ENCODE data around the gene AFAP1.

- no peak for TF ChIP-seq CTCF (IDR thresholded peaks at IDR 0.05)
- no peak for TF ChIP-seq EZH2 (IDR thresholded peaks at IDR 0.05; ENCODE audit: borderline replicate concordance, insufficient read depth, low read depth, low read length, poor library complexity, severe bottlenecking)
Measured at GRCh38 chr4:7865533-7865932, 74.1 kb downstream of the AFAP1 start.

Measured in B cell (primary cell).